ENCODE results near the gene TMEM143.

The TMEM143 gene

DNA sequence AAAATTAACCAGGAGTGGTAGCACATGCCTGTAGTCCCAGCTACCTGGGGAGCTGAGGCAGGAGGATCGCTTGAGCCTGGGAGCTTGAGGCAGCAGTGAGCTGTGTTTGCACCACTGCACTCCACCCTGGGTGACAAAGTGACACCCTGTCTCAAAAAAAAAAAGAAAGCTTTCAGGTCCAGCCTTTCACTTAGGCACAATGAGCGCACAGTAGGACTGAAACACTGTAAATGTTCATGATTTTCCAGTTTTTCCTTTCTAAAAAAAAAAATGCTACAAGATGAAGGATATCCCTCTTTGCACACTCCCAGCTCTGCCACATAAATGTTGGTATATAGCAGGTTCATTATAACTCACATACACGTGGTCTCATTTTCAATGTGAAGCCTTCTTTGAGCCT lies 76.0 kb downstream of the TMEM143 start:
- DNase-seq = no peak

- DNase-seq = peak; percentile 77
These were observed 78.8 kb downstream of the TMEM143 start for GRCh38 chr19:48284896-48285295.

GRCh38 chr19:48283908-48284307 lies 79.8 kb downstream of the TMEM143 start:
- DNase-seq = peak; percentile 99

All from EL (cell line).